Lower leg skin (tissue), 3 donors: Measurements from ENCODE around the gene CCDC38.

Source experiments
- POLR2A ChIP-seq, 2 donors: fragments of 450-650 bp; IDR thresholded peaks; one replicate each; pipeline ENCODE4 v1.6.1; 2016 to 2017; ENCODE audit warnings: antibody characterized with exemption in 2 of 2, mild to moderate bottlenecking in 1 of 2, moderate library complexity in 1 of 2
- TF ChIP-seq, protein P1 (sequence below), 3 donors: fragments of 450-650 bp; IDR thresholded peaks; one replicate each; pipeline ENCODE4 v1.5.1; 2016; ENCODE audit warnings: antibody characterized with exemption in 3 of 3, mild to moderate bottlenecking in 3 of 3, moderate library complexity in 2 of 3

DNA sequence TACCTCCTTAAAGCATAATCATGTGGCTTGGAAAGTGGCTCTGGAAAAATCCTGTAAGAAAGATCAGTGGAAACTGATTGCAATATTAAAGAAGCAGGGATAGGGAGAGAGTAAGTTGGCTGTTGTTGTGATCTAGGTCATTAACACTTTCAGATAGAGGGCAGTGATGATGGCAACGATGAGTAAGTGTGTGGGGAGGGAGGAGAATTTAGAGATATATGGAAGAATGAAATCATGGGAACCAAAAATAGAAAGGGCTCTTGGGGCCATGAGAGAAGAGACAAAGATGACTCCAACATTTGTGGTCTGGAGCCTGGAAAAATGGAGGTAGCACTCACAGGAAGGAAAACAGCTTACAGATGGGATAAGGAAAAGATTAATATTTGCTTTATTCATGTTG lies 60.3 kb downstream of the CCDC38 start:
- TF ChIP-seq POLR2A (IDR thresholded peaks at IDR 0.05): no peak
- TF ChIP-seq, protein P1, sequence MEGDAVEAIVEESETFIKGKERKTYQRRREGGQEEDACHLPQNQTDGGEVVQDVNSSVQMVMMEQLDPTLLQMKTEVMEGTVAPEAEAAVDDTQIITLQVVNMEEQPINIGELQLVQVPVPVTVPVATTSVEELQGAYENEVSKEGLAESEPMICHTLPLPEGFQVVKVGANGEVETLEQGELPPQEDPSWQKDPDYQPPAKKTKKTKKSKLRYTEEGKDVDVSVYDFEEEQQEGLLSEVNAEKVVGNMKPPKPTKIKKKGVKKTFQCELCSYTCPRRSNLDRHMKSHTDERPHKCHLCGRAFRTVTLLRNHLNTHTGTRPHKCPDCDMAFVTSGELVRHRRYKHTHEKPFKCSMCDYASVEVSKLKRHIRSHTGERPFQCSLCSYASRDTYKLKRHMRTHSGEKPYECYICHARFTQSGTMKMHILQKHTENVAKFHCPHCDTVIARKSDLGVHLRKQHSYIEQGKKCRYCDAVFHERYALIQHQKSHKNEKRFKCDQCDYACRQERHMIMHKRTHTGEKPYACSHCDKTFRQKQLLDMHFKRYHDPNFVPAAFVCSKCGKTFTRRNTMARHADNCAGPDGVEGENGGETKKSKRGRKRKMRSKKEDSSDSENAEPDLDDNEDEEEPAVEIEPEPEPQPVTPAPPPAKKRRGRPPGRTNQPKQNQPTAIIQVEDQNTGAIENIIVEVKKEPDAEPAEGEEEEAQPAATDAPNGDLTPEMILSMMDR (IDR thresholded peaks at IDR 0.05): no peak
